Measurements from ENCODE around the gene FERMT2. TPM values are rescaled to one million over a fixed set of nuclear protein-coding genes. Genes with fewer than 3 reads are reported as not detected.

FERMT2 gene
- total RNA-seq, 1 donor from 2014 or later, result 64.2 TPM

DNA sequence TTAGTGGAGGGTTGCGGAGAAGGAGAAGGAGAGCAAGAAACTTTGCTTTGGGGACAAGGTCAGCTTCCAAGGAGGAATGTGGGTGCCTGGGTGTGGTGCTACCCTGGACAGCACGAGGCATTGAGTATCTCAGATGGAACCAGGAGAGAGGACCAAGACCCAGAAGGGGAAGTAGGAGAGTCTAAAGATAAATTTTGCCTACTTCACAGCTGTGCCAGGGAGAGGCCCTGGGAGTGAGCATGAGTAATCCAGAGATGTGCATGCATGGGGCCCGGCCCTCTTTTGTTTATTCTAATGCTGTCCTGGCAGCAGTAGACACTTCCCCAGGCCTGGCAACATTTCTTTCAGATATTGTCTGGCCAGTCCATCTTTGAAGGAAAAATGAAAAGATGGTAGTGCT lies 110.0 kb downstream of the FERMT2 start:
- H3K27me3 Mint-ChIP-seq (ENCODE audit: low read depth), result no peaks in the 10 kb centered on the region
- no peak overlapping the region for H3K4me3 Mint-ChIP-seq
- H3K36me3 Mint-ChIP-seq (ENCODE audit: low read depth), result no peaks in the 10 kb centered on the region
- H3K9me3 Mint-ChIP-seq, result no peaks in the 10 kb centered on the region
- H3K4me1 Mint-ChIP-seq, result peaks cover 12% of the 10 kb centered on the region
- no peak for DNase-seq (ENCODE audit: low read depth, low spot score)
- no peak overlapping the region for H3K27ac Mint-ChIP-seq (ENCODE audit: unreplicated experiment)
- TF ChIP-seq, protein P1, sequence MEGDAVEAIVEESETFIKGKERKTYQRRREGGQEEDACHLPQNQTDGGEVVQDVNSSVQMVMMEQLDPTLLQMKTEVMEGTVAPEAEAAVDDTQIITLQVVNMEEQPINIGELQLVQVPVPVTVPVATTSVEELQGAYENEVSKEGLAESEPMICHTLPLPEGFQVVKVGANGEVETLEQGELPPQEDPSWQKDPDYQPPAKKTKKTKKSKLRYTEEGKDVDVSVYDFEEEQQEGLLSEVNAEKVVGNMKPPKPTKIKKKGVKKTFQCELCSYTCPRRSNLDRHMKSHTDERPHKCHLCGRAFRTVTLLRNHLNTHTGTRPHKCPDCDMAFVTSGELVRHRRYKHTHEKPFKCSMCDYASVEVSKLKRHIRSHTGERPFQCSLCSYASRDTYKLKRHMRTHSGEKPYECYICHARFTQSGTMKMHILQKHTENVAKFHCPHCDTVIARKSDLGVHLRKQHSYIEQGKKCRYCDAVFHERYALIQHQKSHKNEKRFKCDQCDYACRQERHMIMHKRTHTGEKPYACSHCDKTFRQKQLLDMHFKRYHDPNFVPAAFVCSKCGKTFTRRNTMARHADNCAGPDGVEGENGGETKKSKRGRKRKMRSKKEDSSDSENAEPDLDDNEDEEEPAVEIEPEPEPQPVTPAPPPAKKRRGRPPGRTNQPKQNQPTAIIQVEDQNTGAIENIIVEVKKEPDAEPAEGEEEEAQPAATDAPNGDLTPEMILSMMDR (conservative IDR thresholded peaks at IDR 0.05), result no peak

- no peak for DNase-seq (ENCODE audit: low read depth, low spot score)
- H3K36me3 Mint-ChIP-seq (ENCODE audit: low read depth), result no peaks in the 10 kb centered on the region
- H3K9me3 Mint-ChIP-seq, result no peaks in the 10 kb centered on the region
- no peak overlapping the region for H3K4me3 Mint-ChIP-seq
- H3K27ac Mint-ChIP-seq (ENCODE audit: unreplicated experiment), result no peak overlapping the region
- H3K4me1 Mint-ChIP-seq, result peaks cover 8% of the 10 kb centered on the region
- H3K27me3 Mint-ChIP-seq (ENCODE audit: low read depth), result no peaks in the 10 kb centered on the region
- TF ChIP-seq, protein P1 (conservative IDR thresholded peaks at IDR 0.05), result no peak
Observed at GRCh38 chr14:52837451-52837850, 113.4 kb downstream of the FERMT2 start.

DNA sequence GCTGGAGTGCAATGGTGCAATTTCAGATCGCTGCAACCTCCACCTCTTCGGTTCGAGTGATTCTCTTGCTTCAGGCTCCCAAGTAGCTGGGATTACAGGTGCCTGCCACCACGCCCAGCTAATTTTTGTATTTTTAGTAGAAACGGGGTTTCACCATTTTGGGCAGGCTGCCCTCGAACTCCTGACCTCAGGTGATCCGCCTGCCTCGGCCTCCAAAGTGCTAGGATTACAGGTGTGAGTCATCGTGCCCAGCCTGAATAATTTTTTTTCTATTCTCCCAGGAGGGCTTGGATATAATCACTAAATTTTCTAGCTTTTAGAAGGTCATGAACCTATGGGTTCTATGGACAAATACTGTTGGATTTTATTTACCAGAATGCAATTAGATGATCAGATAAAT lies 114.8 kb downstream of the FERMT2 start:
- no peak for DNase-seq (ENCODE audit: low read depth, low spot score)
- H3K9me3 Mint-ChIP-seq, result no peaks in the 10 kb centered on the region

GRCh38 chr14:52835122-52835903 lies 115.5 kb downstream of the FERMT2 start:
- peaks cover 18% of the 10 kb centered on the region for H3K4me1 Mint-ChIP-seq
- no peaks in the 10 kb centered on the region for H3K36me3 Mint-ChIP-seq (ENCODE audit: low read depth)
- H3K4me3 Mint-ChIP-seq, result no peak overlapping the region
- TF ChIP-seq, protein P1 (conservative IDR thresholded peaks at IDR 0.05), result no peak
- H3K9me3 Mint-ChIP-seq, result no peaks in the 10 kb centered on the region
- peak overlapping the region; percentile 20 for H3K27ac Mint-ChIP-seq (ENCODE audit: unreplicated experiment)
- DNase-seq (ENCODE audit: low read depth, low spot score), result no peak
- H3K27me3 Mint-ChIP-seq (ENCODE audit: low read depth), result no peaks in the 10 kb centered on the region

More for the DNA sequence above, 114.8 kb downstream of the FERMT2 start:
- H3K4me1 Mint-ChIP-seq, result peaks cover 14% of the 10 kb centered on the region
- H3K36me3 Mint-ChIP-seq (ENCODE audit: low read depth), result no peaks in the 10 kb centered on the region
- TF ChIP-seq, protein P1 (conservative IDR thresholded peaks at IDR 0.05), result no peak
- H3K4me3 Mint-ChIP-seq, result no peak overlapping the region
- H3K27ac Mint-ChIP-seq (ENCODE audit: unreplicated experiment), result no peak overlapping the region
- H3K27me3 Mint-ChIP-seq (ENCODE audit: low read depth), result no peaks in the 10 kb centered on the region

GRCh38 chr14:52834440-52834842 lies 116.4 kb downstream of the FERMT2 start:
- no peak overlapping the region for H3K27ac Mint-ChIP-seq (ENCODE audit: unreplicated experiment)
- no peak overlapping the region for H3K4me3 Mint-ChIP-seq
- H3K27me3 Mint-ChIP-seq (ENCODE audit: low read depth), result no peaks in the 10 kb centered on the region
- no peak for DNase-seq (ENCODE audit: low read depth, low spot score)
- H3K4me1 Mint-ChIP-seq, result peaks cover 18% of the 10 kb centered on the region
- H3K9me3 Mint-ChIP-seq, result no peaks in the 10 kb centered on the region
- H3K36me3 Mint-ChIP-seq (ENCODE audit: low read depth), result no peaks in the 10 kb centered on the region
- TF ChIP-seq, protein P1 (conservative IDR thresholded peaks at IDR 0.05), result no peak

All from neural crest cell (in vitro differentiated cells).